CD4-positive, alpha-beta memory T cell (primary cell): ENCODE data around the gene APOL2. TPM values are rescaled to one million over a fixed set of nuclear protein-coding genes. Genes with fewer than 3 reads are reported as not detected.

Experiments
- CTCF ChIA-PET: fragments of 350-600 bp; sonication (Branson Sonifier 250); formaldehyde crosslinking; loops from one replicate; lab custom pipeline; 2021; ENCODE audit warnings: inconsistent platforms; ENCODE audit not compliant: partially characterized antibody; lab: Charles Lee
- POLR2A ChIA-PET: fragments of 350-600 bp; sonication (Branson Sonifier 250); formaldehyde crosslinking; loops from one replicate; lab custom pipeline; 2021; ENCODE audit not compliant: partially characterized antibody; lab: Charles Lee
- DNase-seq, 5 donors: peaks; one replicate each; pipeline versions ENCODE4 v3.0.0 to v3.0.0-alpha.2; 2020 to 2022; ENCODE audit warnings: mixed read lengths in 1 of 5
- H3K27ac ChIP-seq: one replicate; pipeline ENCODE4 v1.7.0; 2013; ENCODE audit warnings: low read depth, low read length
- H3K27me3 ChIP-seq: 2 replicates; pipeline ENCODE4 v1.7.0; 2013; ENCODE audit warnings: mild to moderate bottlenecking, low read length, moderate library complexity; ENCODE audit not compliant: insufficient read depth
- H3K36me3 ChIP-seq: 2 replicates; pipeline ENCODE4 v1.7.0; 2013; ENCODE audit warnings: mild to moderate bottlenecking, low read length, moderate library complexity; ENCODE audit not compliant: insufficient read depth
- H3K4me1 ChIP-seq: 2 replicates; pipeline ENCODE4 v1.7.0; 2013; ENCODE audit warnings: mild to moderate bottlenecking, low read length, moderate library complexity; ENCODE audit not compliant: insufficient read depth
- H3K4me3 ChIP-seq, 2 donors: one replicate each; pipeline ENCODE4 v1.7.0; 2013; ENCODE audit warnings: low read length in 2 of 2, mild to moderate bottlenecking in 1 of 2
- H3K9me3 ChIP-seq, 2 donors: one replicate each; pipeline ENCODE4 v1.7.0; 2013; ENCODE audit warnings: low read length in 2 of 2, control low read depth in 1 of 2; ENCODE audit not compliant: control insufficient read depth in 1 of 2
- H3K27ac Mint-ChIP-seq, 7 donors: one replicate each; pipeline ENCODE4 v1.8.0; 2020 to 2021; ENCODE audit warnings: mixed read lengths in 7 of 7, mild to moderate bottlenecking in 6 of 7, inconsistent platforms in 3 of 7, moderate library complexity in 3 of 7
- H3K27me3 Mint-ChIP-seq, 2 donors: one replicate each; pipeline ENCODE4 v1.8.0; 2020 to 2021; ENCODE audit warnings: mixed read lengths in 2 of 2
- H3K36me3 Mint-ChIP-seq, 2 donors: one replicate each; pipeline ENCODE4 v1.8.0; 2020 to 2021; ENCODE audit warnings: mixed read lengths in 2 of 2, inconsistent platforms in 1 of 2, mild to moderate bottlenecking in 1 of 2
- H3K4me1 Mint-ChIP-seq, 4 donors: one replicate each; pipeline ENCODE4 v1.8.0; 2020 to 2021; ENCODE audit warnings: mixed read lengths in 4 of 4, mild to moderate bottlenecking in 1 of 4
- H3K4me3 Mint-ChIP-seq, 8 donors: one replicate each; pipeline ENCODE4 v1.8.0; 2020 to 2021; ENCODE audit warnings: mixed read lengths in 8 of 8, mild to moderate bottlenecking in 7 of 8, moderate library complexity in 6 of 8, inconsistent platforms in 3 of 8
- H3K9me3 Mint-ChIP-seq, 8 donors: one replicate each; pipeline ENCODE4 v1.8.0; 2020 to 2021; ENCODE audit warnings: mixed read lengths in 8 of 8, mild to moderate bottlenecking in 5 of 8, inconsistent platforms in 3 of 8, moderate library complexity in 1 of 8
- intact Hi-C: fragments of 100-400 bp; cut with micrococcal nuclease; formaldehyde crosslinking; loops from one replicate; pipeline ENCODE4 v1.15.1; 2023
- polyA plus RNA-seq, 2 donors: library from polyadenylated mRNA; unstranded; fragments of 300-500 nt; fragmentation: Illumina TruSeq; gene quantifications; one replicate each; pipeline ENCODE4 v1.2.3, GENCODE V29; 2021
- total RNA-seq, 2 experiments: library from RNA; stranded (reverse); gene quantifications; one replicate each; pipeline ENCODE4 v1.2.3, GENCODE V29; 2021

The APOL2 gene
- total and polyA plus RNA-seq, 4 experiments from 2014 or later: 24.4 to 103 (median 61.7) TPM

- H3K27me3 ChIP-seq: no peaks in the 10 kb centered on the region
- CTCF ChIA-PET: interaction anchor here (0.7 to 1.8 kb wide), 4 partner anchors 82 to 90 kb away, joined by 4 to 11 read pairs (median 4); no protein-coding TSS in a partner anchor
- no peaks in the 10 kb centered on the region for H3K36me3 ChIP-seq
- Mint-ChIP-seq H3K27me3 (peaks cover 5% of the 10 kb centered on the region in 2 donors), H3K27ac (peak overlapping the region in 1 of 7 donors; percentile 46), H3K36me3 (no peaks in the 10 kb centered on the region), H3K4me1 (peaks cover 2 to 22% (median 6%) of the 10 kb centered on the region in 4 donors), H3K4me3 (no peak overlapping the region), H3K9me3 (no peaks in the 10 kb centered on the region)
- H3K27ac ChIP-seq: no peak overlapping the region
- H3K9me3 ChIP-seq: no peaks in the 10 kb centered on the region
- intact Hi-C loops: no loop called here
- no peaks in the 10 kb centered on the region for H3K4me1 ChIP-seq
- H3K4me3 ChIP-seq: no peak overlapping the region
- POLR2A ChIA-PET: no interaction called here
- no peak for DNase-seq
Observed at GRCh38 chr22:36196254-36197064, 42.9 kb downstream of the APOL2 start.

- Mint-ChIP-seq H3K27ac (no peak overlapping the region), H3K27me3 (peaks cover 4 to 8% of the 10 kb centered on the region in 2 donors), H3K9me3 (no peaks in the 10 kb centered on the region), H3K4me3 (no peak overlapping the region), H3K4me1 (peaks cover 2 to 22% (median 6%) of the 10 kb centered on the region in 4 donors), H3K36me3 (no peaks in the 10 kb centered on the region)
- Histone ChIP-seq H3K4me1 (no peaks in the 10 kb centered on the region), H3K27me3 (no peaks in the 10 kb centered on the region), H3K9me3 (no peaks in the 10 kb centered on the region), H3K4me3 (no peak overlapping the region), H3K36me3 (no peaks in the 10 kb centered on the region), H3K27ac (no peak overlapping the region)
- POLR2A ChIA-PET: interaction anchor here (0.7 kb wide), 1 partner anchor 44 kb away, joined by 3 read pairs; the partner anchor contains the start of gene APOL2
- intact Hi-C loops: loop anchor here (2.0 kb wide), 1 partner anchor 82 kb away; no protein-coding TSS in a partner anchor
- CTCF ChIA-PET: interaction anchor here (0.7 to 2.3 kb wide), 10 partner anchors 16 to 292 kb away, joined by 3 to 11 read pairs (median 4); partner anchors contain the start of gene APOL2
- DNase-seq: peak in 4 of 5 donors; percentile 28 to 32 (median 30)
Observed at GRCh38 chr22:36194971-36195370, 44.4 kb downstream of the APOL2 start.

GRCh38 chr22:36194385-36194784 lies 44.9 kb downstream of the APOL2 start:
- intact Hi-C loops: loop anchor here (2.0 kb wide), 1 partner anchor 82 kb away; no protein-coding TSS in a partner anchor
- CTCF ChIA-PET: interaction anchor here (0.7 to 3.7 kb wide), 12 partner anchors 13 to 292 kb away, joined by 3 to 14 read pairs (median 4); partner anchors contain the start of gene APOL2
- Mint-ChIP-seq H3K27ac (no peak overlapping the region), H3K4me3 (no peak overlapping the region), H3K27me3 (peaks cover 4 to 8% of the 10 kb centered on the region in 2 donors), H3K36me3 (no peaks in the 10 kb centered on the region), H3K4me1 (peaks cover 2 to 22% (median 6%) of the 10 kb centered on the region in 4 donors), H3K9me3 (no peaks in the 10 kb centered on the region)
- no peaks in the 10 kb centered on the region for H3K36me3 ChIP-seq
- no peaks in the 10 kb centered on the region for H3K27me3 ChIP-seq
- no peak overlapping the region for H3K4me3 ChIP-seq
- POLR2A ChIA-PET: interaction anchor here (0.7 kb wide), 1 partner anchor 44 kb away, joined by 3 read pairs; the partner anchor contains the start of gene APOL2
- no peak for DNase-seq
- H3K9me3 ChIP-seq: no peaks in the 10 kb centered on the region
- no peaks in the 10 kb centered on the region for H3K4me1 ChIP-seq
- H3K27ac ChIP-seq: no peak overlapping the region

DNA sequence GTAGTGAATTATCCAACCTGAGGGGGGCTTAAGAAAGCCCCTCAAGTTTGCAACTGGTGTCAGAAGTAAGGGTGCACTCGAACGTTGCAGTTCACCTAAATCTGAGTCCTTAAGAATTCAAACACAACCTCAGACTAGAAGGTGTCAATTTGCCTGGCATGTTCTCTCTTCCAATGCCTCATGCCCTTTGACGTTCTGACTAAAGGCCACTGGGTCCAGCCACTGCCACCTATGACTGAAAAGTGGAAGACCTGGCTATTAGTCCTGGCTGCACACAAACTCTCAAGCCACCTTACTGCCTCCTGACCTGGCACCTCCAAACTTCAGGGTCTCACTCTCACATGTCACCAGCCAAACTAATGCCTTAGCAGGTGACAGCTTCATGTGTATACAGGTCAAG lies 45.8 kb downstream of the APOL2 start:
- Histone ChIP-seq H3K27ac (no peak overlapping the region), H3K4me3 (no peak overlapping the region)
- DNase-seq: no peak

DNA sequence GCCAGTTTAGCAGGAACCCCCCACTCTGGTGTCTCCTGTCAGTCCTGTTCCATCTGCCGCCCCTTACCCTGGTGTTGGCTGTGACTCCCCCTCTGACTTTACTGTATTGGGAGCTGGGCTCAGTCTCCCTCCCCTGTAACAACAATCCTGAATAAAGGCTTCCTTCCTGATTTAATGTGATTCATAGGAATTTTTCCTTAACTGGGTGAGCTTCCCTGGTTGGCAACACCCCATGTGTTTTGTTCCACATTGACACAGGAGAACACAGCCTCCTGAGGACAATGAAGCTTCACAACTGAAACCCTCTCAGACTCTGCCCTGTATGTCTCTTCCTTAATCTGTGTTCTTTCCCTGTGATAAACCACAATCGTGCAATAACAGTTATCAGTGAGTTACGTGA lies 46.2 kb downstream of the APOL2 start:
- H3K27me3 ChIP-seq: no peaks in the 10 kb centered on the region
- no peaks in the 10 kb centered on the region for H3K4me1 ChIP-seq
- H3K4me3 ChIP-seq: no peak overlapping the region
- H3K9me3 ChIP-seq: no peaks in the 10 kb centered on the region
- no peaks in the 10 kb centered on the region for H3K36me3 ChIP-seq
- intact Hi-C loops: no loop called here
- Mint-ChIP-seq H3K4me3 (no peak overlapping the region), H3K36me3 (no peaks in the 10 kb centered on the region), H3K4me1 (peaks cover 2 to 19% (median 6%) of the 10 kb centered on the region in 4 donors), H3K27me3 (peaks cover 2 to 10% of the 10 kb centered on the region in 2 donors), H3K27ac (no peak overlapping the region), H3K9me3 (no peaks in the 10 kb centered on the region)
- no peak for DNase-seq
- ChIA-PET CTCF (interaction anchor here (1.2 to 3.7 kb wide), 4 partner anchors 10 to 293 kb away, joined by 3 to 14 read pairs (median 5); no protein-coding TSS in a partner anchor), POLR2A (no interaction called here)
- H3K27ac ChIP-seq: no peak overlapping the region

More for the DNA sequence above, 45.8 kb downstream of the APOL2 start:
- Histone ChIP-seq H3K9me3 (no peaks in the 10 kb centered on the region), H3K4me1 (no peaks in the 10 kb centered on the region), H3K27me3 (no peaks in the 10 kb centered on the region), H3K36me3 (no peaks in the 10 kb centered on the region)
- POLR2A ChIA-PET: no interaction called here
- H3K36me3 Mint-ChIP-seq: no peaks in the 10 kb centered on the region
- no peak overlapping the region for H3K27ac Mint-ChIP-seq
- H3K9me3 Mint-ChIP-seq: no peaks in the 10 kb centered on the region
- CTCF ChIA-PET: interaction anchor here (1.0 to 3.7 kb wide), 5 partner anchors 10 to 293 kb away, joined by 3 to 14 read pairs (median 5); partner anchors contain the start of gene APOL2
- no peak overlapping the region for H3K4me3 Mint-ChIP-seq
- H3K4me1 Mint-ChIP-seq: peaks cover 2 to 22% (median 6%) of the 10 kb centered on the region in 4 donors
- intact Hi-C loops: no loop called here
- H3K27me3 Mint-ChIP-seq: peaks cover 2 to 8% of the 10 kb centered on the region in 2 donors

GRCh38 chr22:36192542-36192941 lies 46.8 kb downstream of the APOL2 start:
- no peak for DNase-seq
- Histone ChIP-seq H3K4me1 (no peaks in the 10 kb centered on the region), H3K36me3 (no peaks in the 10 kb centered on the region), H3K27ac (no peak overlapping the region), H3K4me3 (no peak overlapping the region), H3K9me3 (no peaks in the 10 kb centered on the region), H3K27me3 (no peaks in the 10 kb centered on the region)
- Mint-ChIP-seq H3K27ac (no peak overlapping the region), H3K4me3 (no peak overlapping the region), H3K27me3 (peaks cover 2 to 10% of the 10 kb centered on the region in 2 donors), H3K4me1 (peaks cover 2 to 13% (median 5%) of the 10 kb centered on the region in 4 donors), H3K36me3 (no peaks in the 10 kb centered on the region), H3K9me3 (no peaks in the 10 kb centered on the region)
- ChIA-PET POLR2A (no interaction called here), CTCF (interaction anchor here (1.2 to 3.7 kb wide), 6 partner anchors 9 to 294 kb away, joined by 3 to 14 read pairs (median 4); no protein-coding TSS in a partner anchor)
- intact Hi-C loops: no loop called here
